Activated CD8-positive, alpha-beta memory T cell treated with anti-CD3 and anti-CD28 coated beads, Interleukin-2, amount 50 U/mL, for 1 hour (primary cell): ENCODE measurements around the gene IL17REL.

Experiments used
- DNase-seq: peaks from one replicate; pipeline ENCODE4 v3.0.0-alpha.2; 2020; ENCODE audit errors: extremely low read depth

Gene IL17REL

DNA sequence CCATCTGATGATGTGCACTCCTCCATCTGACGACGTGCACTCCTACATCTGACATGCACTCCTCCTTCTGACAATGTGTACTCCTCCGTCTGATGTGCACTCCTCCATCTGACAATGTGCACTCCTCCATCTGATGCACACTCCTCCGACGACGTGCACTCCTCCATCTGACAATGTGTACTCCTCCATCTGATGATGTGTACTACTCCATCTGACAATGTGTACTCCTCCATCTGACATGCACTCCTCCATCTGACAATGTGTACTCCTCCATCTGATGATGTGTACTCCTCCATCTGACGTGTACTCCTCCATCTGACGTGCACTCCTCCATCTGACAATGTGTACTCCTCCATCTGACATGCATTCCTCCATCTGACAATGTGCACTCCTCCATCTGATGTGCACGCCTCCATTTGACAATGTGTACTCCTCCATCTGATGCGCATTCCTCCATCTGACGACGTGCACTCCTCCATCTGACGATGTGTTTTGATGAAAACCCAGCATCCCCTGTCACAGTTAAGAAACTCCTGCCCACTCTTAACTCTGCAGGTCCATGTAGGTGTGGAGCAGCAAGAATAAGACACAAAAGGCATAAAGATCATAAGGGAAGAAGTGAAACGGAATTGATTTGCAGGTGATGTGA, 9.7 kb upstream of the IL17REL start:
- DNase-seq = no peak

GRCh38 chr22:50020606-50021005, 8.0 kb upstream of the IL17REL start:
- DNase-seq = no peak

DNA sequence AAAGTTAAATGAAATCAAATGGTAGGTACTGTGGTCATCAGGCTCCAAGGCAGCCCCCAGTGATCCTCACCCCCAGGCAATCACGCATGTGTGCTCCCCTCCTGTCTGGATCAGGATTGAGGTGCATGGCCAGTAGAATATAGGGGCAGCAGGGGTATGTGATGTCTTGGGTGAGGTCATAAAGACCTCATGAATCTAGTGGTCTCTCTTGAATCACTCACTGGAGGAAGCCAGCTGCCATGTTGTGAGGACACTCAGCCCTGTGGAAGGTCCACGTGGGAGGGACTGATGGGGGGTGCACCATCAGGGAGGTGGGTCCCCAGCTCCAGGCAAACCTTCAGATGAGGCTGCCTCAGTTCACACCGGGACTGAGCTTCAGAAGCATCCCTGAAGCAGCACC, 6.8 kb upstream of the IL17REL start:
- DNase-seq = no peak

DNA sequence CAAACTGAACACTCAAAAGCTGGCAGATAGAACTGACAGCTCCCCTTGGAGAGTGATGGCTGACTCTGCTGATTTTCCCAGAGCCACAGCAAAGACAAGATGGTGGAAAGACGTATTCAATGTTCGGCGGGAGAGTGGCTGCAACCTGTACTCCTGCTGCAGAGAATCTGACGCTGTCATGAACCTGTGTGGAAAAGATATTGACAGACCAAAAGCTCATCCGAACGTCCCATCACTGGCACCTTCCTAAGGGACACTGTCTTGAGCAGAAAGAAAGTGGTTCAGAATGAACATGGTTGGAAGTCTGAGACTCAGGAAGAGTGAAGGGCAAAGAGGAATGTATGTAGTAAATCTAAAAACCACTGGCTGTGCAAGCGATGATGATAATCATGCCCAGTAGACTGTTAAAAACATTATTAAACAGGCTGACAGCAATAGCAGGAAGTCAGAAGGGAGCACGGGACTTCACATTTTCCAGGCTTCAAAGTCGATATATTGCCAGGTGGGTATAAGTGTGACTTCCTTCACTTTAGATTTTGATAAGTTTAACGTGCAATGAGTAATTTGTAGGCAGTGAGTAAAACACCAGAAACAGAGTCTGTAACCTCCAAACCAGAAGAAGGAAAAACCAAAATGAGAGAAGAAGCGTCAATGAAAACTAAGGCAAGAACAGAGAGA, 6.2 kb upstream of the IL17REL start:
- DNase-seq = no peak

- DNase-seq = no peak
Observed at GRCh38 chr22:50017701-50018224, 5.2 kb upstream of the IL17REL start.

- DNase-seq = no peak
Observed at GRCh38 chr22:50016988-50017700, 4.6 kb upstream of the IL17REL start.

DNA sequence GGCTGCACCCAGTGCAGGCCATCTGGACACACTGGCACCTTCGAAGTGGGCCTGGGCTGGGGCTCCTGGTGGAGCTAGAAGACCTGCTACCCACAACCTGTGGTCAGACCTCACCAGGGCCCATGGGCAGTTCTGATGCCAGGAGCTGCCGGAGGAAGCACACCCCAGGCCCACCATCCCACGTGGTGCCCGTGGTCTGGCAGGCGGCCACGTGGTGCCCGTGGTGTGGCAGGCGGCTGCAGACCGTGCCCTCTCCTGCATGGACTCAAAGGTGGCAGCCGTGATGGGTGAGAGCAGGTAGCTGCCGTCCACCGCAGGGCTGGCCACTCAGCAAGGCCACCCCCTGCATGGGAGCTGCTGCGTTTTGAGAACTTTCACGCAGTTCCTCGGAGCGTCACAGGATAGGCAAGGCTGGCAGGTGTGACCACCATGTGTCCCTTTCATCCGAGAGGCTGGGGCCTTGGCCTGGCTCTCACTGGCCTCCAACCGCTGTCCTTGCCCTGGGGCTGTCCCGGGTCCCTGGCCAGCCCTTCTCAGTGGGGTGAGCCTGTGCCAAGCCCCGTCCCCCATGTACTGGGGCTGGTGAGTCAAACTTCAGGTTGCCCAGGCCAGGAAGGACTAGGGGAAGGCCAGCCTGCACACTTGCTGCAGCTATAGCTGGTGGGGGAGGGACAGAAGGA, 3.9 kb upstream of the IL17REL start:
- DNase-seq = no peak

DNA sequence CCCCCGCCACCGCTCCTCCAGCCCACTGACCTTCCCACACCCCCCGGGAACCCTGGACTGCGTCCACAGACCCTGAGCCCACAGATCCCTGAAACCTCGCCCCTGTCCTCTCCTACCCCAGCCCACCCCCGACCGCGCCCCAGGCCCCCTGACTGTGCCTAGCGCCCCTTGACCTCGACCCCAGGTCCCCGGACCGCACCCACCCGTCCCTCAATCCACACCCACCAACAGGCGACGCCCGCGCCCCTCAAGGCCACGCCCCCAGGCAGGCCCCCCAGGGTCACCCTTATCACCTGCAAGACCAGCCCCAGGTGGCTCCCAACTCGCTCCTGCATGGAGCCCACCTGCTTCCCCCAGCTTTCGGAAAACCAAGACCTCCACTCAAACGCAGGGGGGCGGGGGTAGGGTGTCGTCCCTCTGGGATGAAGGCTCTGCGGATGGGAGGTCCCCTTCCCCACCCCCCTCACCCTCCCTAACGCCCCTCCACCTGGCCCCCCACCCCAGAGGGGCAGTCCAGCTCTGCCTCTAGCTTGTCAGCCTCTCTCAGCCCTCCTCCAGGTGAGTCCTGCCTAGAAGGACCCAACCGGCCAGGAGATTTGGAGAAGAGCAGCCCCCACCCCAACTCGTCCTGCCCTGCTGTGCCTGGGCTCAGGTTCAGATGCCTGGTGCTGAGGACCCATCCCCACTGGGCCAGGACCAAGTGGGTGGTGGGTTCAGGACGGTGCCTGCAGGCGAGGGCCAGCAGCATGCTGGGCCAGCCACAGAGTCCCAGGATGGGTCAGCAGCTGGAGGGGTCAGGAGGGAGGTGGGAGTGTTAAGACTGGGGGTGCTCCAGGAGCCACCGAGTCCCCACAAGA, 3.1 kb upstream of the IL17REL start:
- no peak for DNase-seq

- no peak for DNase-seq
Observed at GRCh38 chr22:50014655-50015401, 2.3 kb upstream of the IL17REL start.

- DNase-seq = no peak
Observed at GRCh38 chr22:50014053-50014501, 1.5 kb upstream of the IL17REL start.

DNA sequence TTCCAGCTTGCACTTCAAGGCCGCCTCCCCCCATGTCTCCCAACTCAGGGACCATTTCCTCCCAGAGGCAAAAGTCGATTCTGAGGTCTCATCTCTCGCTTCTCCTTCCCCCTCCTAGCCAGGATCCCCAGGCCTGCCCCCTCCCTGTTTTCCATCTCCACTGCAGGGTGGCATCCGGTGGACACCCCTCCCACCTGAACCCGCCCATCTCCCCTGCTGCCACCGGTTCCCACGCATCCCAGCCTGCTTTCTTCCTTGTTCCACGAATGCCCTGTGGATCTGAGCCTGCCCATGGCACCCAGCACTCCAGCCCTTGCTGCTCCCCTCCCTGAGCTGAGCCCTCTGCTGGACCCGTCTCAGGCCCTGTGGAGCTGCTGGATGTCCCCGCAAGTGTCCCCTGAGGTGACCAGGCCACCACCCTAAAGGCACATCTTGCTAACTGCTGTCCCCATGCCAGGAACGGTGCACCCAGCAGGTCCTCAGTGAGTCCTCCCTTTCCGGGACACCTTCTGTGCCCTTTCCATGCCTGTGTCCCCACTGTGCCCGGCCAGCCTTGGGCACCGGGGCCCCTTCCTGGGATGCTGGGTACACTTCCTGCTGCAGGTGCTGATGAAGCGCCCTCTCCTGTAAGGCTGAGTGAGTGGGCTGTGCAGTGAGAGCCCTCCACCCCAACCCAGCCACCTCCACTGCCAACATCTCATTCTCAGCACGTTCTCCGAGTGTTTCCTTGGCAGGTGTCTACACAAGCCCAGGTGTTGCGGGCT, 936 bp downstream of the IL17REL start:
- DNase-seq = no peak

- DNase-seq = peak; percentile 28
Observed at GRCh38 chr22:50010676-50011446, 1.7 kb downstream of the IL17REL start.

DNA sequence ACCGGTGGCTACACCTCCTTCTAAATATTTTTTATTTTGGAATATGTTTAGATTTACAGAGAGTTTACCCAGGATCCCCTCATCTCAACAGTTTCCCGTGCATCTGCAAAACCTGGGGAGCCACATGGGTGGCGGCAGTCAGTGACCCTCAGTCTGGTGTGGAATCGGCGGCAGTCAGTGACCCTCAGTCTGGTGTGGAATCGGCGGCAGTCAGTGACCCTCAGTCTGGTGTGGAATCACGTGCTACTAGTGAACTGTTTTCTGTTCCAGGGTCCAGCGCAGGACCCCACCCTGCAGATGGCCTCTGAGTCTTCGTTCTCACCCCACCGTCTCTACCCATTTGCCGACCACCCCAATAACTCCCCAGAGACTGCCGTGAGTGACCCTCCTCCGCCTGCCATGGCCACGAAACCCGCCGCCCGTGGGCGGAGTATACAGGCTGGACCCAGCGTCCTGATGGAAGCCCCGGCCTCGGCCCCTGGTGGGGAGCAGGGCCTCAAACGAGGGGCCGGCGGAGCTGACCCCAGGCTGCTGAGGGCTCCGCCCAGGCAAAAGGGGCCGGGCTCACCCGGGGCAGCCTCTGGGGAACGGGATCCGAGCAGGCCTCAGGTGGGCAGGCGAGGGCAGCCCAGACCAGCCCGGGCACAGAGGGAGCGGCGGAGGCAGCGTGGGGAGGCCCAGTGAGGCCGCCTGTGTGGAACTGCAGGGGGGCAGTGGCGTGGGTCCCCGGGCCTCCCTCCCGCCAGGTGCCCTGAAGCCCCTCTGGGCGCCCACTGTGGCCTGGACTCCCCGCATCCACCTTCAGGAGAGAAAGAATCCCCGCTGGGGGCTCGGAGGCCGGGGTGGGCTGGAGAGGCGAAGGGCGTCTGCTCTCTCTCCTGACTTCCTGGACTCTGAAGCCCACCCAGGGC, 2.5 kb downstream of the IL17REL start:
- DNase-seq = no peak

- DNase-seq = no peak
Observed at GRCh38 chr22:50009251-50009650, 3.3 kb downstream of the IL17REL start.

- DNase-seq = no peak
Observed at GRCh38 chr22:50008151-50009040, 4.2 kb downstream of the IL17REL start.

DNA sequence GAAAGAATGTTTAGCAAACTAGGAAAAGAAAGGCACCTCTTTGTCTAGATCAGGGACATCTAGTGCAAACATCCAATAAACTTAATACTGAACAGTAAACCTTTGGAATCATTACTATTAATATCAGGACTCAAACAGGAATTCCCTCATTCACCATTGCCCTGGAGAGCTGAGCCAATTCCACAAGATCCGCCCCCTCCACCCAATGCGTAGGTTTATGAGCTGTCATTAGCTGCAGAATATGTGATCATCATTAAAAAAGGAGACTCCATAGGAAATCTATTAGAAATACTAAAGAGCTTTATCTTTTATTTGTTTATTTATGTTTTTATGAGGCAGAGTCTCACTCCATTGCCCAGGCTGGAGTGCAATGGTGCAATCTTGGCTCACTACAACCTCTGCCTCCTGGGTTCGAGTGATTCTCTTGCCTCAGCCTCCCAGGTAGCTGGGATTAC, 5.5 kb downstream of the IL17REL start:
- DNase-seq = no peak

- no peak for DNase-seq
Observed at GRCh38 chr22:50004918-50005317, 7.6 kb downstream of the IL17REL start.
